Fibroblast of skin of left biceps (primary cell): ENCODE measurements around the gene PHRF1.
"Not testable (repeated sequence)": the region's sequence is repeated elsewhere in the genome, so short reads cannot be mapped to it uniquely, and the experiment has no call there.

Experiments
- DNase-seq, 2 experiments: peaks; one replicate each; pipeline ENCODE4 v3.0.0-alpha.2; 2013; ENCODE audit warnings: low read depth in 2 of 2

The PHRF1 gene

DNA sequence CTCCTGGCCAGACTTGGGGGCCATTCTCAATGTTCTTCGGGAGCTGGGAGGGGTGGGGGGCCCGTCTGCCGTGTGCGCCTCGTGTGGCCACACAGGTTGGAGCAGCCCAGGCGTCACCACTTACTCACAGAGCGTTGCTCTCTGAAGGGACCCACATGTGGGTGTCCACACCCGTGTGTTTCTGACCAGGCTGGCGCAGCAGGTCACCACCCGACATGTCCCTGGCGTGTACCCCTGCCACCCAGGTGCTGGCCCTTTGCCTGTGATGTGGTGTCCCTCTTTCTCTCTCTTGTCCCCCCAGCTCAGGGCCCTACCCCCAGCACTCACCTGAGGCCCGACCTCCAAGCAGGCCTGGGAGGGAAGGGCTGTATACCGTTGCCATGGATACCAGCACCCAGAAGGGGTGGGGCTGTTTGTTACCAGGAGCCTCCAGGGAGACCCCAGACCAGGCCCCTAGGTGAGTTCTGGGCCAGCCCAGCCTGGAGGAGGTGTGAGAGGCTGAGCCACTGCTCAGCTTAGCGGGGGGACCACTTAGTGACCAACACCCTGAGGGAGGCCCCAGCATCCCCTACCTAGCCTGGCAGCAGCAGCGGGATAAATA lies 17.1 kb upstream of the PHRF1 start:
- no peak for DNase-seq

DNA sequence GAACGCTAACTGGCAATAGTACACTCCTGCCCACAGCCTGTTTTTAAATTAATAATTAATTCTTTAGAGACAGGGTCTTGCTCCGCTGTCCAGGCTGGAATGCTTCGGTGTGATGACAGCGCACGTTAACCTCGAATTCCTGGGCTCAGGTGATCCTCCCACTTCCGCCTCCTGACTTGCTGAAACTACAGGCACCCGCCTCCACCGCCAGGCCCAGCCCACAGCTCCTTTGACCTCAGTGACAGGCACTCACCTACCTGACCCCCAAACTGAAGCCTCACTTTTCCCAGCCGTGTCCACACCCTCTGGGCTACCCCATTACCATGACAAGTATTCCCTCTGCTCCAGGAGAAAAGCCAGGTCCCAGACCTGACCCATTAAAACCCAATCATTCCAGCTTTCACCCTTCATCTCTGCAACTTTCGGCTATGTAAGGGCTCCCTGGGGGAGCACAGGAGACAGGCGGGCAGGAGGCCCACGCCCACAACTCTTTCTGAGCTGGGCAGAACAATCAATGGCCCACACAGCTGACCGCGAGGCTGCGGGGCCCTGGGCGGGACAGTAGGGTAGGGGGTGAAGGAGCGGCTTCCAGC lies 16.5 kb upstream of the PHRF1 start:
- DNase-seq = no peak

DNA sequence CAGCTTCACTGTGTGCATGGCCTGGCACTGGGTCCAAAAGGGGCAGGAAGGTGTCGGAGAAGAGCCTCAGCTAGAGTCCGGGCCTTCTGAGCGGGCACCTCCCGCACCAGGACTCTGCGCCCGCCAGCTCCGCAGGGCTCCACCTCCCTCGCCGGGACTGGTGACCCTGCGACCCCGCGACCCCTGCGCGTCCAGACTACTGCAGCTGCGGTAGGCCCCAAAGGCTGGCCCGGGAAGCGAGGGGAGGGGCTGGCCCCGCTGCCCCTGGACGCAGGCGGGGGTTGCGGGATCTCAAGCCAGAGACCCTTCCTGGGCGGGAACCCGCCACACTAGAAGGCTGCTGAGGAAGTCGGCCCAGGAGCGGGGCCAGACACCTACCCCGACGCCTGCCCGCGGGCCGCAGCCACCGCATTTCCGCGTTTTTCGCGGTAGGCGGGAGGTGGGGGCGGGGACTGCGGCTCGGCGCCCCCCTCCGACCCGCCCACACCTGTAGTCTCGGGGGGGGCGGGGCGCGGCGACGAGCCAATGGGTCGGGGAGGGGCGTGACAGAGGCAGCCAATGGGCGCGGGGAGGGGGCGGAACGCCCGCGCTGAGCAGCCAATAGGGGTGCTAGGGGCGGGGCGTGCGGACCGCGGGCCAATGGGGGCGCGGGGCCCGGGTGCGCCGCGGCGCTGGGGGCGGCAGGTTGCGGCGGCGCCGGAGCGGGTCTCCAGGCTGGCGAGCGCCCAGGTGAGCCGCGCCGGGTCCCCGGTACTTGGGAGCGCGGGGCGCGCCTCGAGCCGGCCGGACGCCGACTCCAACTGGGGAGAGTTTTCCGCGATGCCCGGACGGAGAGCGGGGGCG lies 15.7 kb upstream of the PHRF1 start, which contains the start of the genes LMNTD2 and RASSF7:
Gene LMNTD2 (minus strand): TSS at position 434 of the 843 bp plus-strand sequence. CDS start 22 bp downstream, at position 412.
Gene RASSF7 (plus strand): TSS at position 666 of the 843 bp plus-strand sequence. CDS start 799 bp downstream, outside the sequence.
- peak; percentile 35 to 49 for DNase-seq

DNA sequence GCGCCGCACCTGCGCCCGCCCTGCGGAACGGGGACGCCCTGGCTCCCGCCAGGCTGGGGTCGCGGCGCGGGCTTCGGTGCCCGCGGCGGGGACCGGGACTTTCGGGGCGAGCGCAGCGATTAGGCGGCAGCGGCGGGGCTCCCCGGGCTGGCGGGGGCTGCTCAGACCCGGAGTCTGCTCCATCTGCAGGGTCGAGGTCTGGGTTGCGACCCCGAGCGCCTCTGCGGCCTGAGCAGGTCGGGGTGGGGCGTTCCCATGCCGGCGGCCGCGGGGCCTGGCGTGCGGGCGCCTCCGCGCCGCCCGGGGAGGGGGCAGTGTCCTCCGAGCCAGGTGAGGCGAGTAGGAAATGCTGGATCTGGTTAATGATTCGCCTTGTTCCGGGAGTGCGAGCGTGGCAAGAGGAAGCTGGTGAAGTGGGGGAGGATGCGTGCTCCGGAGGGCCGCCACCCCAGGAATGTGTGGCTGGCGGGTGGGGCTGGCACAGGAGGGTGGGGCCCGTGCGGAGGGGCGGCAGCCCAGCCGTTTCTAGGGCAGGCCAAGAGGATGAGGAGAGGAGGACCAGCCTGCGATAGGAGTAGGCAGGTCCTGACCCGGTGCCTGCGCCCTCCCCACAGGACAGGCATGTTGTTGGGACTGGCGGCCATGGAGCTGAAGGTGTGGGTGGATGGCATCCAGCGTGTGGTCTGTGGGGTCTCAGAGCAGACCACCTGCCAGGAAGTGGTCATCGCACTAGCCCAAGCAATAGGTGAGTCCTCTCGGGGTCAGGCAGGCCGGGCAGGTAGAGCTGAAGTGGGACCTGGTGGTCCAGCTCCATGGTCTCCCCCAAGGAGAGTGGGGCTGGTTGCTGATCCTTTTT lies 14.9 kb upstream of the PHRF1 start:
- DNase-seq = no peak

DNA sequence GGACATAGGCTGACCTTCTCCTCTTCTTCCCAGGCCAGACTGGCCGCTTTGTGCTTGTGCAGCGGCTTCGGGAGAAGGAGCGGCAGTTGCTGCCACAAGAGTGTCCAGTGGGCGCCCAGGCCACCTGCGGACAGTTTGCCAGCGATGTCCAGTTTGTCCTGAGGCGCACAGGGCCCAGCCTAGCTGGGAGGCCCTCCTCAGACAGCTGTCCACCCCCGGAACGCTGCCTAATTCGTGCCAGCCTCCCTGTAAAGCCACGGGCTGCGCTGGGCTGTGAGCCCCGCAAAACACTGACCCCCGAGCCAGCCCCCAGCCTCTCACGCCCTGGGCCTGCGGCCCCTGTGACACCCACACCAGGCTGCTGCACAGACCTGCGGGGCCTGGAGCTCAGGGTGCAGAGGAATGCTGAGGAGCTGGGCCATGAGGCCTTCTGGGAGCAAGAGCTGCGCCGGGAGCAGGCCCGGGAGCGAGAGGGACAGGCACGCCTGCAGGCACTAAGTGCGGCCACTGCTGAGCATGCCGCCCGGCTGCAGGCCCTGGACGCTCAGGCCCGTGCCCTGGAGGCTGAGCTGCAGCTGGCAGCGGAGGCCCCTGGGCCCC lies 14.1 kb upstream of the PHRF1 start:
- DNase-seq = no peak

DNA sequence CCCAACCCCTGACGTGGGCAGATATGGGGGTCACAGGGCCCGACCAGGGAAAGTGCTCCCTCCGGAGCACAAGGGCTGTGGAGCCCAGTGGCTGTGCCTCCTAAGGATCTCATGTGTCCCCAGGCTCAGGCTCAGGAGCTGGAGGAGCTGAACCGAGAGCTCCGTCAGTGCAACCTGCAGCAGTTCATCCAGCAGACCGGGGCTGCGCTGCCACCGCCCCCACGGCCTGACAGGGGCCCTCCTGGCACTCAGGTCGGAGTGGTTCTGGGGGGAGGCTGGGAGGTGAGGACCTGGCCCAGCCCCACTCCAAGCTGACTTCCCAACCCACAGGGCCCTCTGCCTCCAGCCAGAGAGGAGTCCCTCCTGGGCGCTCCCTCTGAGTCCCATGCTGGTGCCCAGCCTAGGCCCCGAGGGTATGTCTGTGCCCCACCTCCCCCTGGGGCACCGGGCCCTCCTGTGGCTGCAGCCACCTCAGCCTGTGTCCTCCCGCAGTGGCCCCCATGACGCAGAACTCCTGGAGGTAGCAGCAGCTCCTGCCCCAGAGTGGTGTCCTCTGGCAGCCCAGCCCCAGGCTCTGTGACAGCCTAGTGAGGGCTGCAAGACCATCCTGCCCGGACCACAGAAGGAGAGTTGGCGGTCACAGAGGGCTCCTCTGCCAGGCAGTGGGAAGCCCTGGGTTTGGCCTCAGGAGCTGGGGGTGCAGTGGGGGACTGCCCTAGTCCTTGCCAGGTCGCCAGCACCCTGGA lies 13.0 kb upstream of the PHRF1 start:
- no peak for DNase-seq

DNA sequence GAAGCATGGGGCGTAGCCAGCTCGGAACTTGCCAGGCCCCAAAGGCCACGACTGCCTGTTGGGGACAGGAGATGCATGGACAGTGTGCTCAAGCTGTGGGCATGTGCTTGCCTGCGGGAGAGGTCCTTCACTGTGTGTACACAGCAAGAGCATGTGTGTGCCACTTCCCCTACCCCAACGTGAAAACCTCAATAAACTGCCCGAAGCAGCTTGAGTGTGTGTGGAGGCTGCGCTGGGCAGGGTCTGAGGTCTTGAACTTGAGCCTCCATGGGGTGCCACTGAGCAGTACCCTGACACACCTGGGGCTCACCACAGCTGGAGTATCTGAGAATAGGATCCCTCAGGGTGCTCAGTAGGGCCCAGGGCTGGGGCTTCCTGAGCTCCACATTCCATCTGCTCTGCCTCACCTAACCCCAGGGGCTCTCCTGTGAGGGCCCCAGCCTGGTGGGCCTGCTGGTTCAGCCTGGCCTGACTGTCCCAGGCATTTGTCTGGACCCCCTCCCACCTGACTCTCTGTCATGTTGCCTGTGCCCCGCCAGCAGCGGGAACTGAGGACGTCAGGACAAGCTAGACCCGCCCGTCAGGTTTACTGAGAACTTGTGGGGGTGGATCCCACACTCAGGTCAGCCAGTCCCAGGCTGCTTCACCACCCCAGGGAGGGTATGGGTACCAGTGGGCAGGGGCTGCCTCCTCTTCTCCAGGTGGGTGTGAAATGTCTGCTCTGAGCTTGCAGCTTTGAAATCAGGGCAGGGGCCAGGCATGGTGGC lies 12.3 kb upstream of the PHRF1 start:
- no peak for DNase-seq

DNA sequence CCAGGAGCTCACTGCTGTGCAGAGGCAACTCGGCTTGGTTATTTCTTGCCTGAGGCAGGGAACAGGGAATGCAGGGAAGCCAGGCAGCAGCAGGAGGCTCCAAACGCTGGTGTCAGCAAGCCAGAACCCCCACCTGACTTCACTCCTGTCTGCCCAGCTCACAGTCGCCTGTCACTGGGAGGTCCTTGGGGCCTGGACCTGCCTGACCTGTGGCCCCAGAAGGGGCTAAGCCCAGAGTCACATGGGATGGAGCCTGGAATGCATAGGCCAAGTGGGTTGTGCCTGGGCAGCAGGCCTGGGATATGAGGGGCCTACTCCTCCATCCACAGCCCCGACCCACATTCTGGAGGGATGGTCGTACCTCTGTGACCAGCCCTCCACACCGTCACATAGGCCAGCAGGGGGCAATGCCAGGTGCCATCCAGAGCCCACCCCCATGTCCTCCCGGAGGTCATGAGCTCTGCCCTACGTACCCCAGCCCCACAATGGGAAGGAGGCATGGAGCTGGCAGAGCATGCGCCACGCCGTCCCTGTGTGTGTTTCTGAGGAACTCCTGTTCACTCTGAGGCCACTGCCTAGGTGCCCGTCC lies 10.3 kb upstream of the PHRF1 start:
- DNase-seq = no peak

DNA sequence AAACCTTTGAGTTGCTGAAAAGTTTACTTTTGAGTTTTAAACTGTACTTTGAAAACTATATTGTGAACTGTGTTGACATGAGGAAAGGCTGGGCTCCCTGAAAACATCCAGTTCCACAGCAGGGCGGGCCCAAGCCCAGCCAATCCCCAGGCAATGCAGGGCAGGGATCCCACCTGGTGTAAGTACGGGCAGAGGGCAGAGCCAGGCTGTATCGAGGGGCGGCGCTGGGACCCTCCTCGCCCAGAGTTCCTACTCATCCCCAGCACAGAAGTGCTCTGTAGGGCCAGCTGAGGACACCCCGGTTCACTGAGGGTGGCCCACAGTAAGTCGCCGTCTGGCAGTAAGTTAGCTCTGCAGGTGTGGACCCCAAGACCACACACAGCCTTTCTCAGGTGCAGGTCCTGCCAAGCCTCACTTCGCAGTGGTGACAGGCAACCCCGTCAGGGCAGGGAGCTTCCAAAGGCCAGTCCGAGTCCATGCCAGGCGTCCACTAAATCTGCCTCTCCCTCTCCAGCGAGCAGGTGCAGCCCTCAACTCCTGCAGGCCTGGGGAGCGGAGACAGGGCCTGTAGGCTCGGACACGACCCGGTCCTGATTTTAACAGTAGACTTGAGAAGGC lies 9.2 kb upstream of the PHRF1 start:
- no peak for DNase-seq

DNA sequence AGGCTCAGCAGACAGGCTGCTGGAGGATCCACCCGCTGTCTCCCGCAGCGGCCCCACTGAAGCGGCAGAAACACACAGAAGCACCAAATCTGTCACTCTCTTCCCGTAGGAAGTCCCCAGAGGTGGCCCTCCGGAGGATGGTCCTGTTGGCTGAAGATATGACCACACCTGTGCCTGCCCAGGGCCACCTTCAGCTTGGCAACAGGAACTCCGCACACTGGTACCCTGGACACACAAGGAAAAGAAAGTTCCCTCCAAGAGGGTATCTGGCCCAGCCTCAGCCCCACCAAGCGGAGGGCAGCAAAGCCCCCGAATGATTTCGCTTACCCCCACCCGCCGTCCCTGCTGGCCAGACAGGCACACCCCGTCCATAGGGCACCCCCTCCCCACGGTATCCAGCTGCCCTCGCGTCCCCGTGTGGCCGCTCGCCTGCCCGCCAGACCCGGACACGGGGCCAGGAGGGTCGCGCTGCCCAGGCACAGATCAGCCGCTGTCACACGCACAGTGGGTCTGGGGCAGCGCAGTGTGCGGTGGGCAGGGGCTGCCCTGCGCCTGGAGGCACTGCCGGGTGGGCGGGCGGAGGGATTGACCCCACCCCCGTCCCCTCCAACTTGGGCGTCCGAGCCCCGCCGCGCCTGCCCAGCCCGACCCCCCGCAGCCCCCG lies 8.5 kb upstream of the PHRF1 start:
- DNase-seq = no peak

DNA sequence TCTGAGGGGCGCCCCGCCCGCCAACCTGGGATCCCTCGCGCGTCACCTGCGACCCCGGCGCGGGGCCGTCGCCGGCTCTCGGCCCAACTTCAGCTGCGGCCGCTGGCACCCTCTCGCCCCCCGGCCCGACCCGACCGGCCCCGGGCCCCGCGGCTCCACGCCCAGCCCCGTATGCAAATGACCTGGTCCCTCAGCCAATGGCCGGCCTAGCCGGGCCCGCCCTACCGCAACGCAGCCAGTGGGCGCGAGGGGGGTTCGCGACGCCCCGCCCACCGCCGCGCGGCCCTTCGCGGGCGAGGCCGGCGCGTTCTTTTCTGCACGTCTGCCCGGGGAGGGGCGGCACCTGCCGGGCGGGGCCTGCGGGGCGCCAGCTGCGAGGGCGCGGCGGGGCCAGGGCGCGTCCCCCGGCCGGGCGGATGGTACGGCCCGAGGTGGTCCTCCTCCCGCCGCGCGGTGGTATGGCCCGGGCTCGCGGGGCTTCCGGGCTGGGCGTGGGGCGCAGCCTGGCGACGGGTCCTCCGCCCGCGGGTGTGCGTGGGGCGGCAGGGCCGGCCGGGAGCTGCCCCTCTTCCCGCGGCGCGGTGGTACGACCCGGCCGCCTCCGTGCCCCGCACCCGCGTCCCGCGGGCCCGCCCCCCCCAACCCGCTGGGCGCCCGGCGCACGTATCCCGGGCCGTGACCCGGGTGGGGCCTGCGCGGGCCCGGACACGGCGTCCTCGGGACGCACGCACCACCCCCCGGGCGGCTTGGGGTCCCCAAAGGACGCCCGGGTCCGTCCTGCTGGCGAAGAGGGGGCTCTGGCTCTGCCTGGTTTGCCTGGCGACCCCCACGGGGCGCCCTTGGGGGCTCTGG lies 7.7 kb upstream of the PHRF1 start:
- peak; percentile 89 for DNase-seq

DNA sequence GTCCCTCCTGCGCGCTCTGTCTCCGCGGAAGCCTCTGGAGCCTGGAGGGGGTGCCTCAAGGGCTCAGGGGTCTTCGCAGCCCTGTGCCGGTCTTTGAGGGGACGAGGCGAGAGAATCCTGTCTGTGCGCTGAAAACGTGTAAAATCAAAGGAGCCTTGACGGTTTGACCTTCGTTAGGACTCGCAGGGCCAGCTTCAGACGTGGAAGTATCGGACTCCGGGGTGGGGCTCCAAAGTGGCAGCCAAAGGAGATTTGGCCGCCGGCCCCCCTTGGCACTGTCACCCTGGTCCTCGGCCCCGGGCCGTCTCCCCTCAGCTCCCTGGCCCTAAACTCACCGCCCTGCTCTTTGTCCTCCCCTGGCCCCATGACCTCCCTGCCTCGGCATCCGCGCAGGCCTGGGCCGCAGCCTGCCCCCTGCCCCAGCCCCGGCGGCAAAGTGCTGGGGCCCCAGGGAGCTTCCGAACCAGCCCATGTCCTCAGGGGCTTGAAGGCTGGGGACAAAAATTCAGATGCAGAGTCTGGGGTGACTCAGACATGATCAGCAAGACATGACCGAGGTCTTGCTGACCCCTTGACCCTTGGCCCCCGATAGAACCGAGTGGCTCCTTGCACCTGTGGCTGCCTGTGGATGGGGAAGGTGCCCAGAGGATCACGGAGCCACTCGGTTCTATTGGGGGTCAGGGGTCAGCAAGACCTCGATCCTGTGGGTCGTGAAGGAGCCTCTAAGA lies 6.9 kb upstream of the PHRF1 start:
- DNase-seq = no peak

DNA sequence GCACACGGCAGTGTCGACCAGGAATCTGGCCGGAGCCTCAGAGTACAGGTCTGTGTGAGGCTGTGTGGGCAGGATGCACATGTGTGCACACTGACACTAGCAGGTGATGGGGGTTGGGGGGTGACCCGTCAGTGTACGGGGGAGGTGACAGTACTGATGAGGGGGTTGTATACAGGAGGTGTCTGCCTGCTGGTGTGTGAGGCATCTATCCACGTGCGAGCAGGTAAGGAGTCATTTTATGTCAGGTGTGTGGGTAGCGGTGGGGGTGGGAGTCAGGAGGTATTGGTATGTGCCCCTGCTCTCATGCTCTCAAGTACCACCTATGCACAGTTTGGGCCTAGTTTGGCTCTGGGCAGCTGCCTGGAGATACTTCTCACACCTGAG lies 4.5 kb upstream of the PHRF1 start:
- no peak for DNase-seq

DNA sequence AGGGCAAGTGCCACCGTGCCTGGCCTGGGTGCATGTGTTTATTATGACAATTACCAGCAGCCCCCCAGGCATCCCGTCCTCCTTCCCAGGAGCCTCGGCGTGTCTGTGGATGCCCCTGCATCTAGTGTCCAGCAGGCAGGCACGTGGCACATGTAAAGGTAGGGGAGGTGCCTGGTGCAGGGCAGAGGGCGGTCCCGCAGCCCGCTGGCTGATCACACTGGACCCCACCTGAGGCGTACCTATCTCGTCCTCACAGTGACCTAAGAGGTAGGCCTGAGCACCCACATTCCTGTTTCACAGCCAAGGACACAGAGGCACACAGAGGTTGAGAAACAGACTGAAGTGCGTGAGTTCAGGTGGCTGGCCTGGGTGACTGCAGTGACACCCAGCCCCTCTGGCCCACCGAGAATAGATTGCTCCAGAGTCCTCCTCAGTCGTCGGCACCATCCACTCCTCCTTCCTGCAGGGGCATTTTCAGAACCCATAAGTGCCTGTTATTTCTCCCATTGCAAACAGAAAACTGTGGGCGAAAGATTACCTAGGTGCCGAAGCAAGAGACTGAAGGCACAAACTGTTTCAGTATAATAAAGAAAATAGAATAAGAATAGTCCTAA lies 3.0 kb upstream of the PHRF1 start:
- DNase-seq = no peak

DNA sequence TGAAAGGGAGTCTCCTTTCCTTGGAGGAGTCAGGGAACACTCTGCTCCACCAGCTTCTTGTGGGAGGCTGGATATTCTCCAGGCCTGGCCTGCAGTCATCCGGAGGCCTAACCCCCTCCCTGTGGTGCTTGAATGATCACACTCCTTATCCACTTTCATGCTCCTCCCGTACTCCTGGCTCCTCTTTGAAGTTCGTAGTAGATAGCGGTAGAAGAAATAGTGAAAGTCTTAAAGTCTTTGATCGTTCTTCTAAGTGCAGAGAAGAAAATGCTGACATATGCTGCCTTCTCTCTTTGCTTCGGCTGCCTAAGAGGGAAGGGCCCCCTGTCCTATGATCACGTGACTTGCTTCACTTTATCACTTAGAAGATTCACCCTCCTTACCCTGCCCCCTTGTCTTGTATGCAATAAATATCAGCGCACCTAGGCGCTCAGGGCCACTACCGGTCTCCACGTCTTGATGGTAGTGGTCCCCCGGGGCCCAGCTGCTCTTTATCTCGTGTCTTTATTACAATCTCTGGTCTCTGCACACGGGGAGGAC lies 2.2 kb upstream of the PHRF1 start:
- not testable (repeated sequence) for DNase-seq

DNA sequence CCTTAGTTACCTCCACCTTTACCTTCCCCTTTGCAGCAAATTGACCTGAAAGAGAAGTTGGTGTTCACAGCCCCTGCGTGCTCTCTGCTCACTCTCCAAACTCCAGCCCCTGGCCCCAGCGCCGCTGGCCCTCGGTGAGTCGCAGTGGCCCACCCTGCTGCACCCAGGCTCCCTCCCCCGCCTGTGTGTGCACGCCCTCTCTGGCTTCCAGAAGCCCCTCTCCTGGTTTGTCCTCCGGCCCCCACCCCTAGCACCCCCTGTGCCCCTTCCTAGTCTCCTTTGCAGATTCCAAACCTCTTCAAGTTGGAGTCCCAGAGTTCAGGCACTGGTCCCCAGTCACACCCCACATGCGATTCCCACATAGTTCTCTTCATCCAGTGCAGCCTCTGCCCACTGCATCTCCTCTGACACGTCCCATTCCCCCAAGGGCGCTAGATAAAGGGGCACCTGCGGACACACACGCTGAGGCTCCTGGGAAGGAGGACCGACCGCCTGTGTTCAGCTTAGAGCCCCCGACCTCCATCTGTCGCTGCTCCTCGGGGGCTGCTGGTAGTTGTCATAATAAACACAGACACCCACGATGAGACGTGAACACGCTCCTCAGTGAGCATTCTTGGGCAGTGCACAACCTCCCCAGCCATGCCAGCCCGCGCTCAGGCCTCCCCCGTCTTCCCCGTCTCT lies 1.5 kb upstream of the PHRF1 start:
- DNase-seq = no peak
